A549 (cell line): Measurements from ENCODE around the gene MSI2. TPM values are rescaled to one million over a fixed set of nuclear protein-coding genes. Genes with fewer than 3 reads are reported as not detected.

Experiments
- ATAC-seq, 2 experiments: fragments of 200-7000 bp in 1 of 2; fragments of >200 bp in 1 of 2; cut with Nextera tagmentation in 1 of 2; cut with Tn5 transposase in 1 of 2; 3 replicates each; pipeline versions ENCODE4 v1.8.0 to v1.9.1; 2018 to 2020; ENCODE audit warnings: mild to moderate bottlenecking in 1 of 2, moderate library complexity in 1 of 2
- CTCF ChIA-PET: fragments of 300-600 bp; sonication (Branson Sonifier 250); formaldehyde crosslinking; extraction: SDS; loops from one replicate; lab custom pipeline; 2021; ENCODE audit warnings: antibody characterized with exemption, inconsistent platforms; lab: Yijun Ruan, JAX
- POLR2A ChIA-PET: fragments of 350-600 bp; formaldehyde crosslinking; extraction: SDS; loops from one replicate; lab custom pipeline; 2021; ENCODE audit warnings: antibody characterized with exemption, inconsistent platforms; lab: Yijun Ruan, JAX
- DNase-seq, 2 experiments: peaks; one replicate each; pipeline versions ENCODE4 v3.0.0 to v3.0.0-alpha.2; 2011 to 2016; ENCODE audit warnings: low read depth in 1 of 2, low spot score in 1 of 2
- FAIRE-seq: peaks from 2 replicates; lab custom pipeline; 2011; peaks lifted over from hg19 to GRCh38; lab: Jason Lieb, UNC
- H3K27ac ChIP-seq, 2 experiments: fragments of >200 bp; sonication (Bioruptor Twin); formaldehyde crosslinking; 3 replicates each; pipeline ENCODE4 v1.5.1; 2016 to 2017
- H3K4me1 ChIP-seq: fragments of >200 bp; sonication (Bioruptor Twin); formaldehyde crosslinking; 3 replicates; pipeline ENCODE4 v1.6.1; 2016
- H3K4me2 ChIP-seq: fragments of >200 bp; sonication (Bioruptor Twin); formaldehyde crosslinking; 3 replicates; pipeline ENCODE4 v1.6.1; 2016
- H3K4me3 ChIP-seq: fragments of >200 bp; sonication (Bioruptor Twin); formaldehyde crosslinking; 3 replicates; pipeline ENCODE4 v1.5.1; 2016
- H3K9me3 ChIP-seq: fragments of >200 bp; sonication (Bioruptor Twin); formaldehyde crosslinking; 3 replicates; pipeline ENCODE4 v1.6.1; 2016
- CBX8 ChIP-seq: fragments of 200-600 bp; sonication (generic); IDR thresholded peaks from 2 replicates; pipeline ENCODE4 v1.6.1; 2016
- CEBPB ChIP-seq, 2 experiments: fragments of >200 bp in 1 of 2; sonication (Bioruptor Twin) in 1 of 2; formaldehyde crosslinking in 1 of 2; IDR thresholded peaks; 2 replicates each; pipeline ENCODE4 v1.6.1; 2012 to 2016
- EP300 ChIP-seq, 2 experiments: fragments of >200 bp; sonication (Bioruptor Twin); formaldehyde crosslinking; IDR thresholded peaks; 2 replicates in 1 of 2; 3 replicates in 1 of 2; pipeline ENCODE4 v1.6.1; 2016 to 2017
- HDAC2 ChIP-seq: fragments of 200-600 bp; sonication (generic); IDR thresholded peaks from 2 replicates; pipeline ENCODE4 v1.6.1; 2016
- JUNB ChIP-seq: fragments of >200 bp; sonication (Bioruptor Twin); formaldehyde crosslinking; IDR thresholded peaks from 2 replicates; pipeline ENCODE4 v1.6.1; 2016
- KDM5A ChIP-seq: fragments of 200-600 bp; sonication (generic); IDR thresholded peaks from 2 replicates; pipeline ENCODE4 v1.6.1; 2016; ENCODE audit warnings: antibody characterized with exemption, mild to moderate bottlenecking
- MAFK ChIP-seq: fragments of 450-650 bp; IDR thresholded peaks from 2 replicates; pipeline ENCODE4 v1.6.1; 2014; ENCODE audit not compliant: partially characterized antibody
- MAX ChIP-seq: IDR thresholded peaks from 2 replicates; pipeline ENCODE4 v1.6.1; 2012
- MAZ ChIP-seq: fragments of 150-350 bp; IDR thresholded peaks from 2 replicates; pipeline ENCODE4 v1.6.1; 2014; ENCODE audit warnings: antibody characterized with exemption, low read depth, low read length, borderline replicate concordance
- NPAS2 ChIP-seq: fragments of 250-450 bp; sonication (Bioruptor Pico); IDR thresholded peaks from 2 replicates; pipeline ENCODE4 v1.8.0; 2022; ENCODE audit warnings: mild to moderate bottlenecking, moderate library complexity, borderline replicate concordance
- NR3C1 ChIP-seq: fragments of >200 bp; sonication (Bioruptor Twin); formaldehyde crosslinking; IDR thresholded peaks from 3 replicates; pipeline ENCODE4 v1.6.1; 2017
- PHF8 ChIP-seq: fragments of 200-600 bp; sonication (generic); IDR thresholded peaks from 2 replicates; pipeline ENCODE4 v1.6.1; 2016; ENCODE audit warnings: low read depth, mild to moderate bottlenecking, antibody characterized with exemption, moderate library complexity, borderline replicate concordance
- POLR2AphosphoS2 ChIP-seq: conservative IDR thresholded peaks from 2 replicates; pipeline ENCODE4 v1.6.1; 2012; ENCODE audit warnings: low read length, improper control_type of control experiment, inconsistent platforms
- RARB ChIP-seq: fragments of 250-450 bp; sonication (Bioruptor Pico); IDR thresholded peaks from 2 replicates; pipeline ENCODE4 v1.8.0; 2021; ENCODE audit warnings: mild to moderate bottlenecking, moderate library complexity
- RCOR1 ChIP-seq: fragments of 150-350 bp; IDR thresholded peaks from 2 replicates; pipeline ENCODE4 v1.6.1; 2014; ENCODE audit warnings: antibody characterized with exemption, low read length, low read depth
- ZC3H11A ChIP-seq: fragments of 450-650 bp; IDR thresholded peaks from 2 replicates; pipeline ENCODE4 v1.6.1; 2014; ENCODE audit warnings: antibody characterized with exemption, mild to moderate bottlenecking
- ZNF302 ChIP-seq: fragments of 250-450 bp; sonication (Bioruptor Pico); IDR thresholded peaks from 2 replicates; pipeline ENCODE4 v1.9.0; 2021; ENCODE audit warnings: inconsistent platforms, mild to moderate bottlenecking, moderate library complexity
- WGBS: methylation state at CpG from one replicate; pipeline ENCODE4 v1.1.6; 2017; ENCODE audit errors: missing lambda C conversion rate; 5-methylcytosine and 5-hydroxymethylcytosine counted together
- polyA plus RNA-seq, 4 experiments: library from polyadenylated mRNA; depleted of rRNA in 3 of 4; stranded (reverse); fragments of >200 nt; fragmentation: RNase III in 1 of 4; extraction: RNeasy Plus Mini Kit Qiagen cat#74134 plus additional on column Dnase treatment in 1 of 4; gene quantifications; 2 replicates in 3 of 4; 3 replicates in 1 of 4; pipeline ENCODE4 v1.2.3, GENCODE V29; 2011 to 2017
- TF ChIP-seq, protein P1 (sequence below): fragments of 450-650 bp; IDR thresholded peaks from 2 replicates; pipeline ENCODE4 v1.6.1; 2014; ENCODE audit warnings: antibody characterized with exemption
- TF ChIP-seq, protein P2 (sequence below): fragments of >200 bp; sonication (Bioruptor Twin); formaldehyde crosslinking; IDR thresholded peaks from 2 replicates; pipeline ENCODE4 v1.6.1; 2016
- TF ChIP-seq, protein P3 (sequence below): fragments of 200-600 bp; sonication (generic); IDR thresholded peaks from 2 replicates; pipeline ENCODE4 v1.6.1; 2016; ENCODE audit warnings: antibody characterized with exemption, mild to moderate bottlenecking, moderate library complexity

The MSI2 gene
- polyA plus RNA-seq, 2 of the 4 experiments (the other 2 are of a cell fraction), result 43.6 to 44.4 TPM

- Histone ChIP-seq H3K9me3 (no peaks in the 10 kb centered on the region), H3K4me2 (no peak overlapping the region), H3K27ac (no peak overlapping the region), H3K4me1 (peaks cover 17% of the 10 kb centered on the region), H3K4me3 (no peak overlapping the region)
- no peak for DNase-seq
- ChIA-PET POLR2A (no interaction called here), CTCF (interaction anchor here (0.5 to 1.6 kb wide), 4 partner anchors 9 to 1144 kb away, joined by 3 to 4 read pairs (median 4); no protein-coding TSS in a partner anchor)
- ATAC-seq, result no peak
- WGBS, result 83% methylated on average over 9 of the region's 9 CpGs
- no peak for FAIRE-seq
- TF ChIP-seq NR3C1, result no peak
Measured at GRCh38 chr17:57341611-57342540, 85.6 kb downstream of the MSI2 start.

DNA sequence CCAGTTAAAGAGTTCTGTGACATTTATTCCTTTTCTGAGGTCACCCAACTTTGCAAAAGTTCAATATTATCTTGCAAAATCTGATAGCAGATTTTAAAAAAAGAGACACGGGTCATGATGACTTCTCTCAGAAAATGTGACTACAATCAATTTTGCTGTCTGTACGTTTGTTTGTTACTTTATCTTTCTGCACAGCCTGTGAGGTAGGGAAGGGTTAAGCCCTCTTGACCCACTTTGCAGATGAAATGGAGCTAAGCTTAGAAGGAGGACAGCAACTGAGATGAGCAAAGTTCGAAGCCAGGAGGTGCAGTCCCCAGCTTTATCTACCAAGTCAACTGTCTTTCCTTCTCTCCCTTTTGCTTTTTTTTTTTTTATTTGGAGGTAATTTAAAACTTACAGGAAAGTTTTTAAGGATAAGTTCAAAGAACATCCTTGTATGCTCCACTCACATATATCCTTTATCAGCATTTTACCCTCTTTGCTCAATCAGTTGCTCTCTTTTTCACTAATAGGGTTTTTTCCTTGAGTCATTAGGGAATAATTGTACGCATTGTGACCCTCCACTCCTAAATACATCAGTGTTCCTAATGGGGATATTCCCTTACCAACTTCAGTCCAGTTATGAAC is 86.8 kb downstream of the MSI2 start:
- no peaks in the 10 kb centered on the region for H3K9me3 ChIP-seq
- FAIRE-seq, result no peak
- ChIA-PET CTCF (no interaction called here), POLR2A (no interaction called here)
- 77% methylated on average over 4 of the region's 4 CpGs for WGBS
- DNase-seq, result no peak
- ATAC-seq, result no peak
- H3K27ac ChIP-seq, result no peak overlapping the region
- H3K4me2 ChIP-seq, result no peak overlapping the region
- peak; percentile 19 for TF ChIP-seq MAFK
- TF ChIP-seq EP300 (IDR thresholded peaks at IDR 0.05), result no peak
- peaks cover 17% of the 10 kb centered on the region for H3K4me1 ChIP-seq
- no peak overlapping the region for H3K4me3 ChIP-seq

DNA sequence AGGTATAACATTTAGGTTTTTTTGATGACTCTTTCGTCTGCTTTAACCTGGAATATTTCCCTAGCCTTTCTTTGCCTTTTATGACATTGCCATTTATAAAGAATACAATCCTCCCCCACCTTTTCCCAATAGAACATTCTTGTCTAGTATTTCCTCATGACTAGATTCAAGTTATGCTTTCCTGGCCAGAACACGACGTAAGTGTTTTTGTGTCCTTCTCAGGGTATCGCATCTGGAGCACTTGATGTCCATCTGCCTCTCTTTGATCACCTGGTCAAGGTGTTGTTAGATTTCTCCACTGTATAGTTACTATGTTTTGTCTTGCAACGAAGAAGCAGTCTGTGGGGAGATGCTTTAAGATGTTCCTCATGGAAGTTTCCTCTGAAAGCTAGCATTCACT is 87.4 kb downstream of the MSI2 start:
- POLR2A ChIA-PET, result no interaction called here
- TF ChIP-seq CBX8 (no peak), CEBPB (IDR thresholded peaks at IDR 0.05) (no peak), HDAC2 (no peak), RARB (no peak), MAZ (no peak), POLR2AphosphoS2 (no peak), PHF8 (no peak), ZNF302 (no peak), MAX (no peak), KDM5A (no peak), ZC3H11A (no peak), JUNB (no peak), NPAS2 (CRISPR knock-in tag) (no peak), RCOR1 (no peak)
- TF ChIP-seq, protein P1, sequence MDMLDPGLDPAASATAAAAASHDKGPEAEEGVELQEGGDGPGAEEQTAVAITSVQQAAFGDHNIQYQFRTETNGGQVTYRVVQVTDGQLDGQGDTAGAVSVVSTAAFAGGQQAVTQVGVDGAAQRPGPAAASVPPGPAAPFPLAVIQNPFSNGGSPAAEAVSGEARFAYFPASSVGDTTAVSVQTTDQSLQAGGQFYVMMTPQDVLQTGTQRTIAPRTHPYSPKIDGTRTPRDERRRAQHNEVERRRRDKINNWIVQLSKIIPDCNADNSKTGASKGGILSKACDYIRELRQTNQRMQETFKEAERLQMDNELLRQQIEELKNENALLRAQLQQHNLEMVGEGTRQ, result no peak
- TF ChIP-seq, protein P2, sequence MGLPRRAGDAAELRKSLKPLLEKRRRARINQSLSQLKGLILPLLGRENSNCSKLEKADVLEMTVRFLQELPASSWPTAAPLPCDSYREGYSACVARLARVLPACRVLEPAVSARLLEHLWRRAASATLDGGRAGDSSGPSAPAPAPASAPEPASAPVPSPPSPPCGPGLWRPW, result no peak
- TF ChIP-seq, protein P3, sequence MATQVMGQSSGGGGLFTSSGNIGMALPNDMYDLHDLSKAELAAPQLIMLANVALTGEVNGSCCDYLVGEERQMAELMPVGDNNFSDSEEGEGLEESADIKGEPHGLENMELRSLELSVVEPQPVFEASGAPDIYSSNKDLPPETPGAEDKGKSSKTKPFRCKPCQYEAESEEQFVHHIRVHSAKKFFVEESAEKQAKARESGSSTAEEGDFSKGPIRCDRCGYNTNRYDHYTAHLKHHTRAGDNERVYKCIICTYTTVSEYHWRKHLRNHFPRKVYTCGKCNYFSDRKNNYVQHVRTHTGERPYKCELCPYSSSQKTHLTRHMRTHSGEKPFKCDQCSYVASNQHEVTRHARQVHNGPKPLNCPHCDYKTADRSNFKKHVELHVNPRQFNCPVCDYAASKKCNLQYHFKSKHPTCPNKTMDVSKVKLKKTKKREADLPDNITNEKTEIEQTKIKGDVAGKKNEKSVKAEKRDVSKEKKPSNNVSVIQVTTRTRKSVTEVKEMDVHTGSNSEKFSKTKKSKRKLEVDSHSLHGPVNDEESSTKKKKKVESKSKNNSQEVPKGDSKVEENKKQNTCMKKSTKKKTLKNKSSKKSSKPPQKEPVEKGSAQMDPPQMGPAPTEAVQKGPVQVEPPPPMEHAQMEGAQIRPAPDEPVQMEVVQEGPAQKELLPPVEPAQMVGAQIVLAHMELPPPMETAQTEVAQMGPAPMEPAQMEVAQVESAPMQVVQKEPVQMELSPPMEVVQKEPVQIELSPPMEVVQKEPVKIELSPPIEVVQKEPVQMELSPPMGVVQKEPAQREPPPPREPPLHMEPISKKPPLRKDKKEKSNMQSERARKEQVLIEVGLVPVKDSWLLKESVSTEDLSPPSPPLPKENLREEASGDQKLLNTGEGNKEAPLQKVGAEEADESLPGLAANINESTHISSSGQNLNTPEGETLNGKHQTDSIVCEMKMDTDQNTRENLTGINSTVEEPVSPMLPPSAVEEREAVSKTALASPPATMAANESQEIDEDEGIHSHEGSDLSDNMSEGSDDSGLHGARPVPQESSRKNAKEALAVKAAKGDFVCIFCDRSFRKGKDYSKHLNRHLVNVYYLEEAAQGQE, result no peak
- TF ChIP-seq, all 56 proteins: peak for 0
- no peak for DNase-seq
- FAIRE-seq, result no peak
- ATAC-seq, result no peak
- H3K9me3 ChIP-seq, result no peaks in the 10 kb centered on the region
- no peak overlapping the region for H3K27ac ChIP-seq
- no peak overlapping the region for H3K4me2 ChIP-seq
- 92% methylated on average over 5 of the region's 5 CpGs for WGBS
- CTCF ChIA-PET, result interaction anchor here (1.0 kb wide), 1 partner anchor 101 kb away, joined by 5 read pairs; no protein-coding TSS in a partner anchor
- H3K4me3 ChIP-seq, result no peak overlapping the region
- peaks cover 17% of the 10 kb centered on the region for H3K4me1 ChIP-seq
